ENCODE results near the gene DNAL4.

DNA sequence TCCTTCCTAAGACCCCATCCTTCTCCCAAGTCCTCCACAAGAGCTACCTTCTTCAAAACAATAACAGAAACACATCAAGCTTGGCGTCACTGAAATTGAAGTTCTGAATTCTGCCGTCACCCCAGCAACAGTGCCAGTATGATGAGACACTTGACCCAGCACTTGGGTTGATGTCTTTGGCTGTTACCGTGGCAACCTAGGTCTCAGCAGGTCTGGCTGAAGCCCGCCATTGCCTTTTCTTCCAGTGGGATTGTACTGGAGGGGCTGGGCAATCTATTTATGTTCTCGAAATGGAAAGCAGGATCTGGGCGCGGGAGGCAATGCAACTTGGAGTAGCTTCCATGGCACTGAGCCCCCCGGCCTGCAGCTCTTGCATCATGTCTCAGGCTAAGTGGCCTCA, 26.1 kb upstream of the DNAL4 start:
- no peak for TF ChIP-seq POLR2A (IDR thresholded peaks at IDR 0.05)
- TF ChIP-seq CTCF (IDR thresholded peaks at IDR 0.05), result no peak
- TF ChIP-seq EP300 (IDR thresholded peaks at IDR 0.05), result no peak
- TF ChIP-seq POLR2AphosphoS5 (IDR thresholded peaks at IDR 0.05), result no peak
